Sciatic nerve (tissue), 2 donors: ENCODE measurements around the gene MTMR3. TPM values are rescaled to one million over a fixed set of nuclear protein-coding genes. Genes with fewer than 3 reads are reported as not detected.

Experiments
- ATAC-seq: fragments of 200-7000 bp; cut with Tn5 transposase; one replicate; pipeline ENCODE4 v1.9.1; 2020; ENCODE audit warnings: mild to moderate bottlenecking, moderate library complexity
- DNase-seq: peaks from one replicate; pipeline ENCODE4 v3.0.0-alpha.2; 2020; ENCODE audit warnings: low spot score
- intact Hi-C: fragments of 100-400 bp; cut with DNase I; formaldehyde crosslinking; loops from one replicate; pipeline ENCODE4 v1.14.2; 2022
- total RNA-seq: library from RNA; stranded (reverse); fragmentation: NEBNext Ultra II Directional; extraction: Animal tissue kit (Norgen Biotek cat#: 25700); gene quantifications from one replicate; pipeline ENCODE4 v1.2.1, GENCODE V29; 2021
- donor health status: DM: no; HTN: no; CAD: no.
- donor health status: DM: no; HTN: no; CAD: no.

Gene MTMR3
- total RNA-seq, 1 donor from 2014 or later = 73.2 TPM

DNA sequence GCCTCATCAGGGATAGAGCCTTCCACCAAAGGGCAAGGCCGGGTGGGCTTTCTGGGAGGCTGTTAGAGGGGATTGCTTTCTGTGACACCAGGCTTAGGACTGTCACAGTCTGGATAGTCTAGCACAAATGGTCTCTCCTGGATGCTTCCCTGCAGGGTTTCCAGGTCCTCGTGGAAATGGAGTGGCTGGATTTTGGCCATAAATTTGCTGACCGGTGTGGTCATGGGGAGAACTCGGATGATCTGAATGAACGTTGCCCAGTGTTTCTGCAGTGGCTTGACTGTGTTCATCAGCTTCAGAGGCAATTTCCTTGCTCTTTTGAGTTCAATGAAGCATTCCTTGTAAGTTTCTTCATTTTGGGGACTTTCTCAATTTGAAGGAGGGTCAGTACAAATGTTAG, 130.2 kb downstream of the MTMR3 start:
- intact Hi-C loops = no loop called here
- ATAC-seq = no peak
- DNase-seq = no peak

DNA sequence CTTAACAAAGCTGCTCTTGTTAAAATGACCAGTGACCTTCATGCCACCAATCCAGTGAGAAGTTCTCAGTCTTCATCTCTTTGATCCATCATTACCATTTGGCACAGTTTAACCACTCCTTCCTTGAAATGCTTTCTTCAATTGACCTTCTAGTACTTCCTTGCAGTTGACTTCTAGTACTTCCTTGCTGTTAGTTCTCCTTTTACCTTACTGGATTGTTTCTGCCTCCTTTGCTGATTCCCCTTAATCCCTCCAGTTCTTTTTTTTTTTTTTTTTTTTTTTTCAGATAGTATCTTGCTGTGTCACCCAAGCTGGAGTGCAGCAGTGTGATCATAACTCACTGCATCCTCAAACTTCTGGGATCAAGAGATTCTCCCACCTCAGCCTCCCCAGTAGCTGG, 131.3 kb downstream of the MTMR3 start:
- ATAC-seq (no peak), DNase-seq (no peak)
- intact Hi-C loops = no loop called here

DNA sequence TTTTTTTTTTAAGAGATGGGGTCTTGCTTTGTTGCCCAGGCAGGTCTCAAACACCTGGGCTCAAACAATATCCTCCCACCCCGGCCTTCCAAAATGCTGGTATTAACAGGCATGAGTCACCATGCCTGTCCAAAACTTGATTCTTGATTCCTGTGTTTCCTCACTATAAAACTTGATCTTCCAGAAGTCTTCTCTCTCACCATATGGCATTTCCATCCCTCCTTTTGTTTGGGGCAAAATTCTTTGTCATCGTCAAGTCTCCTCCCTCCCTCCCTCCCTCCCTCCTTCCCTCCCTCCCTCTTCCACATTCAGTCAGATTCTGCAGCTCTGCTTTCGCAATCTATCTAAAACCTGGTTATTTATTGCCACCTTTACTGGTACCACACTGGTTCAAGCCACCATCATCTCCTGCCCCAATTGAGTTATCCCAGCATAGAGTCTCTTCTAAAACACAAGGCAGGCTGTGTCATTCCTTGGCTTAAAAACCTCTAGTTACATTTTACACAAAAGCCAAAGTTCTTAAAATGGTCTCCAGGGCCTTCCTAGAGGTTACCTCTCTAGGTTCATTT, 132.3 kb downstream of the MTMR3 start:
- no peak for ATAC-seq
- no peak for DNase-seq
- intact Hi-C loops = loop anchor here (5.0 kb wide), 1 partner anchor 1208 kb away; no protein-coding TSS in a partner anchor

- no peak for ATAC-seq
- intact Hi-C loops = loop anchor here (5.0 kb wide), 1 partner anchor 1209 kb away; no protein-coding TSS in a partner anchor
Observed at GRCh38 chr22:30015846-30016245, 132.9 kb downstream of the MTMR3 start.

DNA sequence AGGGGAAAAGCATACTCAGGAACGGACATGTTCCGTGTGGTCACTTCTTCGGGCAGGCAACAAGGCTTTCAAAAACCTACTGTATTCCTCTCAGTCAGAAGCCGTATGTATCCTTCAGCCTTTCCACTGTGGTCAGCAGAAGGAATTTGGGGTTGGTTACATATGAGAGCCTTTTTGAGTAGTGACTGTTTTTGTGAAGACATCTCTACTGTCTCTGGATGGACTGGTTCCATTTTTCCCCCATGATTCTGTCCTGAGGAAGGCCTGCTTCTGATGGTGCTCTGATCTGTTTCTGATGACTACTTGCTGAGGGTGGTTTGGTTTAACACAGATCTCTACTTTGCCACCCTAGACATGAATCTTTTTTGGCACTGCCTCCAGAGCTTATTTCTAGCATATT, 133.6 kb downstream of the MTMR3 start:
- no peak for ATAC-seq
- DNase-seq = no peak
- intact Hi-C loops = loop anchor here (5.0 kb wide), 1 partner anchor 1209 kb away; no protein-coding TSS in a partner anchor

More at GRCh38 chr22:30015846-30016245, 132.9 kb downstream of the MTMR3 start:
- DNase-seq = no peak

GRCh38 chr22:30017375-30018223, 134.6 kb downstream of the MTMR3 start:
- intact Hi-C loops = loop anchor here (5.0 kb wide), 1 partner anchor 1210 kb away; no protein-coding TSS in a partner anchor
- ATAC-seq (no peak), DNase-seq (no peak)

DNA sequence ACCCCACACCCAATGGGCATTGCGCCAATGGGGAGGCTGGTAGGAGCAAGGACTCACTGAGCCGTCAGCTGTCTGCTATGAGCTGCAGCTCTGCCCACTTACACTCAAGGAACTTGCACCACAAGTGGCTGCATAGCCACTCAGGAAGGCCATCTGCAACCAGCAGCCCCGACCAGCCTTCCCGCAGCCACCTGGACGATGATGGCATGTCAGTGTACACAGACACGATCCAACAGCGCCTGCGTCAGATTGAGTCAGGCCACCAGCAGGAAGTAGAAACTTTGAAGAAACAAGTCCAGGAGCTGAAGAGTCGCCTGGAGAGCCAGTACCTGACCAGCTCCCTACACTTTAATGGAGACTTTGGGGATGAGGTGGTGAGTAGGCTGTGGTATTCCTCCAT, 137.5 kb downstream of the MTMR3 start:
- DNase-seq (no peak), ATAC-seq (peak; percentile 13)
- intact Hi-C loops = no loop called here

DNA sequence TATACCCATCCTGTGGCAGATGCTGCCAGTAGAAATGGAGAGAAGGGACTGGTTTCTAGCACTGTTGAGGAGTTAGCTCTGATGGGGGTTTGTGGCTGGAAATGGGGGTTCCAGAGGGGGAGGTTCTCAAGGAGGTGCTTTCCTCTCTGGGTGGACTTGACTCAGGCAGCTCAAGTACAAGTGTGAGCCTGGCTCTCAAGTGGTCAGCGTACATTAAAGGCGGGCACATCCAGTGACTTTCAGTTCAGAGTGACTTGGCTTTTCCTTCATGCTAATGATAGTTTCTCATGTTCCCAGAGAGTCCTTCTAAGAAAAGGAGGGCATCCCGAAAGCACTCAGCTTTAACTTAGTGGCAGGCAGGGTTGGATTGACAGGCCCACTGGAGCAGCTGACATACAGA, 138.4 kb downstream of the MTMR3 start:
- DNase-seq (no peak), ATAC-seq (no peak)
- intact Hi-C loops = no loop called here

GRCh38 chr22:30021881-30022619, 139.1 kb downstream of the MTMR3 start:
- no peak for DNase-seq
- intact Hi-C loops = no loop called here
- no peak for ATAC-seq

DNA sequence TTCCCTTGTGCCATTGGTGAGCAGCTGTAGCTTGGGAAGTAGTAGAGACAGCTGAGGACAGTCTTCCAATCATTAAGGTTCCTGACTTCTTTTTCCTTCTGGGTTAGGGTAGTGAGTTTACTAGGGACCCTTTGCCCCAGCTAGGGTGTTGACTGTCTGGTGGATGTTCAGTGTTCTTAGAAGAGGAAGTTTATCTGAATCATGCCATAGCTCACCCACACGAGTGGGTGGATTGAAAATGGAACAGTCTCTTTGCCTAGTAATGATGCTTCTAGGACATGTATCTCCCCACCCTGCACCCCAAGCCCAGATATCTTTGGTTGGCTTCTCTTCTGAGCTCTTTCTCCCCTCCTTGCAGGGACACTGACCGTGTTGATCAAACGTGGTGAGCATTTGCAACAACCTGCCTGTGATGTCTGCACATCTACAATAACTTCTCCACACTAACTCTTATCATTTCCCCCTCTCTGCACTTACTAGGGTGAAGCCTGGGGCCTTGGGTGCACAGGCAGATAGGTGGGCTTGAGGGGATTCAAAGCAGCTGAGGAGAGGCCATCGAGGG, 140.2 kb downstream of the MTMR3 start:
- ATAC-seq (no peak), DNase-seq (no peak)
- intact Hi-C loops = no loop called here

DNA sequence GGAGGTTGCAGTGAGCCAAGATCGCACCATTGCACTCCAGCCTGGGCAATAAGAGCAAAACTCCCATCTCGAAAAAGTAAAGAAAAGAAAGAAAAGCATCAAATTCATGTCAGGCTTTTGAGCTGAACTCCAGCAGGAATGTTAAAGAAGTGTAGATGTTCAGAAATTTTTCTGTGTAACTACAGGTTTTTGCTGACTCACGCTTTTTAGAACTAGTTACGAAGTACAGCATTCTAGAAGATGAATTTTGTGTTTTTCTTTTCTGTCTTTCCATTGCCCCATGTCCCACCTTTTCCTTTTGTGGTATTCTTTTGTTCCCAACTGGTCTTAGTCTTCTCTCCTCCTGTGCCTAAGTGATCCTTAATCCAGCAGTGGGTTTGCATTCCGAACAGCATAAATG, 141.3 kb downstream of the MTMR3 start:
- intact Hi-C loops = no loop called here
- ATAC-seq (no peak), DNase-seq (no peak)

DNA sequence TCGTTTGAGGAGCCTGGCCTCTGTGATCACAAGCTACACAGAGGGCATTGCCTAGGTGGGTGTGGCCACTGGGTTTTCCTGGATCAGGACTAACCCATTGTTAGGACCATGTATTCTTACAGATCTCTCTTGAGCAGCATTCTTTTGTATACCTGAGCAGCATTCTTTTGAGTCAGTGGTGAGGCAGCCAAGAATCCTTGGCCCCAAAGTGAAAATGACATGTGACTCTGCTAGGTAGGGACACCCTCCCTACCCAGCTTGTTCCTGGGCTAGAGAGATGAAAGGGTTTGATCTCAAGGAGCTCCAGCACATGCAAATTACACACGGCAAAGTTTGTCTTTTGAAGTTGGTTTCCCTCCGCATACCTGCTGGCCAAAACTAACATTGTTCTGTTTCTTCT, 142.2 kb downstream of the MTMR3 start:
- intact Hi-C loops = no loop called here
- ATAC-seq (no peak), DNase-seq (no peak)

GRCh38 chr22:30026756-30027155, 143.8 kb downstream of the MTMR3 start:
- intact Hi-C loops = no loop called here
- ATAC-seq = no peak

DNA sequence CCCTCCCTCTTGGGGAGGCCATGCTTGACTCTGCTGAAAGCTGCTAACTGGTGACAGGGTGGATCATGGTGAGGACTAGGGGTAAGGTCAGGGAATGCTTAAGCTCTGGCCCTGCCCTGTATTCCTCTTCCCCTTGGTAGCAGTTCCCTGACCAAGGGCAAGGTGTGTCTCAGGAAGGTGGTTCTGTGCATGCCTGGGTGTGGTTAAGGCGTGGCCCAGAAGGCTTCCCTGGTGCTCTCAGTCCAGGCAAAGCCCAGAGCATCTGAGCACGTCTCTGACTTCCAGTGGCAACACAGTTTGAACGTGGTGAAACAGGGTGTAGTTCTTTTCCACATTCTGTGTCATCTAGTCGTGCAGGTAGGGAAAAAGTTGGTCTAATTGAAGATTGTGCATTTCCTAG, 144.2 kb downstream of the MTMR3 start:
- intact Hi-C loops = no loop called here
- DNase-seq = no peak
- no peak for ATAC-seq

More at GRCh38 chr22:30026756-30027155, 143.8 kb downstream of the MTMR3 start:
- peak; percentile 47 for DNase-seq

- DNase-seq (peak; percentile 49), ATAC-seq (peak; percentile 40)
- intact Hi-C loops = no loop called here
Observed at GRCh38 chr22:30027791-30028190, 144.8 kb downstream of the MTMR3 start.

- ATAC-seq = peak; percentile 68
- DNase-seq = peak; percentile 60
Observed at GRCh38 chr22:30028731-30029130, 145.8 kb downstream of the MTMR3 start.

DNA sequence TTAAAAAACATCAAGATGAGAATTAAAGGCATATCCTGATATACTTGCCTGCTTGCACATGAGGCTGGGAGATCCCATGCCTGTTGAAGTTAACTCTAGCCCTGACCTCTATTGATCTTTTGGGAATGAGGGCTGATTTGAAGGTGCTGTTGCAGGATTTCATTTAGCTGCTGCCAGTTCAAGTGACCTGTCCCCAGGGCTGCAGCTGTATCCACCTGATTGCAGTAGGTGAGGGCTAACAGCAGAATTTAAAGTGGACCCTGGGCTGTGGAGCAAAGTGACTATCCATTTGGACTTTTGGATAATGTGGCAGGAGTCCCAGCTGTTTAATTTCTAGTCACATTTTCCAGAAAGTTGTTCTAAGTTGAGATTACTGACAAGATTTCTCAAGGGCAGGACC, 146.5 kb downstream of the MTMR3 start:
- DNase-seq (no peak), ATAC-seq (no peak)
- intact Hi-C loops = no loop called here

More at GRCh38 chr22:30028731-30029130, 145.8 kb downstream of the MTMR3 start:
- intact Hi-C loops = no loop called here

DNA sequence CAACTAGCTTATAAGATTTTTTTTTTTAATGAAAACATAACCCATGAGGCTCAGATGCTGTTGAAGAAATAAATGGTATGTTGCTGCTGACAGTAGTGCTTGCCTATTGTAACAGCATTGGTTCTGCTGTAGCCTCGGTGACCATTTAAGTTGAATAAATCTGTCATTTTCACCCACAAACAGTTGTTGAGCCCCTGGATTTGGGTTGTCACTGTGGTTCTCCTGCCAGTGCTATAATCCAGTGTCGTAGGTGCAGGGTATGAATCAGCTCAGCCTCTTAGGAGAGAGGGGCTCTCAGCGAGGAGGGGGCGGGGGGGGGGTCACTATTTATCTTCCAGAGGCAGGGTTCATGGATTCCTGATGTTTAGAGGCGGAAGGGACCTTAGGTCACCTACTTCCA, 147.4 kb downstream of the MTMR3 start:
- no peak for ATAC-seq
- intact Hi-C loops = no loop called here
- no peak for DNase-seq

DNA sequence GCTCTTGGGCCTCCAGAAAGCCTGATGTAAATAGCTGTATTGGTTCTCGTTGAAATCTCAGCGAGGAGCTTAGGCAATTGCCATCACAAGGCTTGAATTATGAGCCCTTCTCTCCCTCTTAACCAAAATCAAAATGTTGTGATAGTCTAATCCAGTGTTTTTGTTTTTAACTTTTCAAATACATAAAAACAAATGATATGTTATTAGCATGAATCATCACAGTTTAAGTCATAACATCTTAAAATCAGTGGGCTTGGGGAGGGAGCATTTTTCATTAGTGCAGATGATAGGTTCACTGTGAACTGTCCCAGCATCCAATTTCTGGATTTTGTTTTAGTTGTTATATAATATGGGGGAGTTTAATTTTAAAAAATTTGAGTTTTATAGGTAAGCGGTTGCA, 148.4 kb downstream of the MTMR3 start:
- DNase-seq = no peak
- intact Hi-C loops = no loop called here

More for the DNA sequence above, 148.4 kb downstream of the MTMR3 start:
- ATAC-seq = no peak
